Small intestine (tissue), 7 donors: ENCODE data around the gene FANCB. TPM values are rescaled to one million over a fixed set of nuclear protein-coding genes. Genes with fewer than 3 reads are reported as not detected.
A peak's percentile ranks its signal among the peaks of the same experiment; 100 is the strongest.

ENCODE experiments used
- DNase-seq, 2 donors: peaks; one replicate each; pipeline versions ENCODE4 v3.0.0 to v3.0.0-alpha.2; 2013
- FAIRE-seq: peaks from 2 replicates; lab custom pipeline; 2012; peaks lifted over from hg19 to GRCh38; lab: Jason Lieb, UNC
- H3K27ac ChIP-seq, 3 donors: one replicate each; pipeline ENCODE4 v1.5.1; 2013; ENCODE audit warnings: low read length in 2 of 3, mild to moderate bottlenecking in 2 of 3, control low read depth in 1 of 3, inconsistent platforms in 1 of 3, low read depth in 1 of 3, moderate library complexity in 1 of 3
- H3K27me3 ChIP-seq, 3 donors: one replicate each; pipeline ENCODE4 v1.6.1; 2013; ENCODE audit warnings: low read length in 3 of 3, inconsistent platforms in 1 of 3; ENCODE audit not compliant: control insufficient read depth in 3 of 3, insufficient read depth in 3 of 3
- H3K36me3 ChIP-seq, 3 donors: one replicate each; pipeline ENCODE4 v1.6.1; 2013; ENCODE audit warnings: low read length in 3 of 3, inconsistent platforms in 1 of 3, low read depth in 1 of 3, mild to moderate bottlenecking in 1 of 3, moderate library complexity in 1 of 3; ENCODE audit not compliant: control insufficient read depth in 3 of 3, insufficient read depth in 2 of 3
- H3K4me1 ChIP-seq, 3 donors: one replicate each; pipeline ENCODE4 v1.6.1; 2013; ENCODE audit warnings: low read length in 2 of 3, inconsistent platforms in 1 of 3, low read depth in 1 of 3, mild to moderate bottlenecking in 1 of 3, moderate library complexity in 1 of 3; ENCODE audit not compliant: control insufficient read depth in 3 of 3, insufficient read depth in 2 of 3
- H3K4me3 ChIP-seq, 3 donors: one replicate each; pipeline ENCODE4 v1.5.1; 2013; ENCODE audit warnings: low read length in 3 of 3, control low read depth in 1 of 3, inconsistent platforms in 1 of 3, low read depth in 1 of 3, mild to moderate bottlenecking in 1 of 3, moderate library complexity in 1 of 3
- H3K9me3 ChIP-seq, 2 donors: one replicate each; pipeline ENCODE4 v1.6.1; 2013; ENCODE audit warnings: low read depth in 1 of 2, low read length in 1 of 2; ENCODE audit not compliant: control insufficient read depth in 2 of 2, insufficient read depth in 1 of 2
- WGBS, 3 donors: extraction: QIAGEN DNeasy Blood & Tissue Kit; methylation state at CpG; one replicate each; pipeline ENCODE4 v1.1.7; 2013; 5-methylcytosine and 5-hydroxymethylcytosine counted together
- polyA plus RNA-seq, 4 donors: library from polyadenylated mRNA; stranded (reverse) in 3 of 4; unstranded in 1 of 4; fragments of 200-250 nt in 3 of 4; fragments of 120-200 nt in 1 of 4; gene quantifications; one replicate each; pipeline versions ENCODE4 v1.2.1 to v1.2.3, GENCODE V29; 2013
- donor health status: healthy with polysubstance abuse.
- donor health status: control.
- donor health status: control.
- donor health status: Bipolar disorder and iron deficiency.
- donor health status: healthy.

FANCB gene
- polyA plus RNA-seq, 4 donors, result 0.49 to 1.7 TPM; not detected in 2

DNA sequence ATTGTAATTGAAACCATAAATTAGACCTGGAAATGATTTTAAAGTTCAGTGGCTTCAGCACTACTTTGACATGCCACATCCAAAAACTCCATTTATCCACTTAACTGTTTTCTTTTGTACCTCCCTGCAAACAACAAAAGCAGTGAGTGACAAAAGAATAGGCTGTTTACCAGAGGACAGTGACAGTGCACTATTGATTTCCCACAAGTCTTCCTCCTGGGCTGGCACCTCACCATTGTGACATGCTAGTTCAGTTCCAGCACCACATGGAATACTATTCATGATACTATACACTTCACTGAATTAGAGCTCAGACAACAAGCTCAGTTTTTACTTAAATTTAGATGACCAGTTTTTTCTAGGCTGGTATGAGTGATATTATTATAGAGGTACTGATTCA is 29.7 kb upstream of the FANCB start:
- H3K27ac ChIP-seq, result no peak overlapping the region
- no peaks in the 10 kb centered on the region for H3K36me3 ChIP-seq
- H3K27me3 ChIP-seq, result no peaks in the 10 kb centered on the region
- FAIRE-seq (no peak), DNase-seq (no peak)
- H3K9me3 ChIP-seq, result peaks cover 0 to 3% of the 10 kb centered on the region in 2 donors
- H3K4me3 ChIP-seq, result no peak overlapping the region
- no peaks in the 10 kb centered on the region for H3K4me1 ChIP-seq

DNA sequence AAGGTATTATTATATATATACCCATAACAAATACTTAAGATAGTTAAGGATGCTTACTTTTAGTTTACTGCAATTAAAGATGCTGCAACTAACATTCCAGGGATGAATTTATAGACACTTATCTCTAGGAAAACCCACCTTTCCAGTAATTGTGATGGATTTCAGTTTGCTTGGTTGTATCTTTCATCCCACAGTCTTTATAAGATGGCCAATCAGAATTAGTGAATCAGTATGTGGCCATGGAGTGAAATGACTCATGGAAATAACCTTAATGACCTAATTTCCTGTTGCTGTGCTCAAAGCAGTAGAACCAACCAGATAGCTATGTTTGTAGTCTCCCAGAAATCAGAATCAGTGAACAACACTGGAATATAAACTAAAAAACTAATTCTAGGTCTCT is 26.7 kb upstream of the FANCB start:
- DNase-seq (peak; percentile 3 to 13), FAIRE-seq (no peak)
- Histone ChIP-seq H3K36me3 (peaks cover 0 to 3% (median 0%) of the 10 kb centered on the region in 3 donors), H3K4me1 (no peaks in the 10 kb centered on the region), H3K9me3 (peaks cover 0 to 1% of the 10 kb centered on the region in 2 donors), H3K4me3 (no peak overlapping the region), H3K27me3 (no peaks in the 10 kb centered on the region), H3K27ac (no peak overlapping the region)

DNA sequence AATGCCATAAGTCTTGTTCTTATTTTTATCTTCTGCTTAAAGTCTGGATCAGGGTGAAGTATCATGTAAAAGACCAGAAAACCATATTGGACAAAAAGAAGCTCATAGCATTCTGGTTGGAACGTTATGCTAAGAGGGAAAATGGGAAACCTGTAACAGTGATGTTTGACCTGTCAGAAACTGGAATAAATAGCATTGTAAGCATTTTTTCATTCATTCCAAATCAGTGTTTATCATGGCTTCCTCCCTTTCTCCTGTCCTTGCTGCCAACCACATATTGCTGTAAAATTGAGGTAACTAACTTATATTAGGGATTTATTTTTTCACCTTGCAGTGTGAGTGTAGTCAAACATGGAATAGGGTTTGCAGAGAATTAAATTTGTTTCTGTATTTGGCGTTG is 24.2 kb upstream of the FANCB start:
- DNase-seq (no peak), FAIRE-seq (no peak)
- Histone ChIP-seq H3K9me3 (no peaks in the 10 kb centered on the region), H3K36me3 (peaks cover 0 to 3% (median 0%) of the 10 kb centered on the region in 3 donors), H3K4me1 (no peaks in the 10 kb centered on the region), H3K27ac (no peak overlapping the region), H3K27me3 (no peaks in the 10 kb centered on the region), H3K4me3 (no peak overlapping the region)
- WGBS, 3 donors, result 41 to 87% (median 59%) methylated on average over 2 of the region's 2 CpGs

DNA sequence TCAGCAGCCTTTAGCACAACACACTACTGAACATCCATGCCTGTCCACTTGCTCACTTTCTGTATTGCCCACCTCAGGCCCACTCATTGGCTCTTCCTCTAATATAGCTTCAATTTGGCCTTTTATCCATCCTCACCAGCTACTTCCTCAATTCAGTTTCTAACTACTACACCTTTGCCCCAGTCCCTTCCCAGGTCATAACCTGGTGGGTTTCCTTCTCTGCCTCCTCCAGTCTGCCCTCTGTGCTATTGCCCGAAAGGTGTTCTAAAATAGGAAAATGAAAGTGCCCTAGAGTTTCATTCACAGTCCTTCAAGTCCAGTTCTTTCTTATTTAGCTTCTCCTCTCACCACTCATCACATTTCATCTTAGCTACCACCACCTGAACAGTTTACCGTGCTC is 23.4 kb upstream of the FANCB start:
- Histone ChIP-seq H3K27ac (no peak overlapping the region), H3K9me3 (no peaks in the 10 kb centered on the region), H3K4me3 (no peak overlapping the region), H3K4me1 (no peaks in the 10 kb centered on the region), H3K36me3 (peaks cover 0 to 3% (median 0%) of the 10 kb centered on the region in 3 donors), H3K27me3 (no peaks in the 10 kb centered on the region)
- DNase-seq (no peak), FAIRE-seq (no peak)
- WGBS, 3 donors, result 85 to 93% (median 88%) methylated on average over 2 of the region's 2 CpGs

DNA sequence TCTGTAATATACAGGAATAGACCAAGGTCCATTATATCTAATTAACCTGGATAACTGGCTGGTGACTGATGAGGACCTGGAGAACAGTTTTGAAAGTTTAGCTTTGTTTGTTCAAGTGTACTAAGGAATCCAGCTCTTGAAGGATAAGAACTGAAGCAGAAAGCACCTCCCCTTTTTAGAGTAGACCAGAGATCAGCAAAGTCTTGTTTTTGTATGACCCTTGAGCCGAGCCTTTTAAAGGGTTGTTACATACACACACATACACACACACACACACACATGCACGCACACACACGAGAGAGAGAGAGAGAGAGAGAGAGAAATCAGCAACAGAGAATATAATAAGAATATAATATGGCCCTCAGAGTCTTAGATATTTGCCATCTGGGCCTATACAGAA is 13.4 kb upstream of the FANCB start:
- Histone ChIP-seq H3K9me3 (no peaks in the 10 kb centered on the region), H3K27me3 (no peaks in the 10 kb centered on the region), H3K4me1 (no peaks in the 10 kb centered on the region), H3K4me3 (no peak overlapping the region), H3K27ac (no peak overlapping the region), H3K36me3 (no peaks in the 10 kb centered on the region)
- no peak for DNase-seq
- no peak for FAIRE-seq
- WGBS, 3 donors, result 43 to 63% (median 59%) methylated on average over 2 to 3 of the region's 3 CpGs

DNA sequence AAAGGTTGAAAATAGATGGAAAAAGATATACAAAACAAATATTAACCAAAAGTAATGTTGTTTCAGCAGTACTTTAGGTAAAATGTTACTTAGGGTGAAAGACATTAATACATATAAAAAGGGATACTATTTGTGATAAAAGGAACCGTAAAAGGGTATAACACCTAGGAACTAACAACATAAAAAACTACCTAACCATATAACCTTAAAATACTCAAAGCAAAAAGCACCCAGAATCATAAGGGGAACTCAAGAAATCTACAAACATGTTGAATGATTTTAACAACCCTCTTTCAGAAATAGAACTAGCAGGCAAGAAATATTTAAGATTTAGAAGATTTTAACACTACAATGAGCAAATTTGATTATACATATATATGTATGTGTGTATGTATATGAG is 11.8 kb upstream of the FANCB start:
- FAIRE-seq (peak; percentile 33), DNase-seq (no peak)
- H3K4me3 ChIP-seq, result no peak overlapping the region
- no peaks in the 10 kb centered on the region for H3K4me1 ChIP-seq
- H3K27me3 ChIP-seq, result no peaks in the 10 kb centered on the region
- no peaks in the 10 kb centered on the region for H3K36me3 ChIP-seq
- H3K27ac ChIP-seq, result no peak overlapping the region
- WGBS, 3 donors, result 65 to 86% (median 85%) methylated on average over 1 of the region's 1 CpG
- H3K9me3 ChIP-seq, result no peaks in the 10 kb centered on the region

DNA sequence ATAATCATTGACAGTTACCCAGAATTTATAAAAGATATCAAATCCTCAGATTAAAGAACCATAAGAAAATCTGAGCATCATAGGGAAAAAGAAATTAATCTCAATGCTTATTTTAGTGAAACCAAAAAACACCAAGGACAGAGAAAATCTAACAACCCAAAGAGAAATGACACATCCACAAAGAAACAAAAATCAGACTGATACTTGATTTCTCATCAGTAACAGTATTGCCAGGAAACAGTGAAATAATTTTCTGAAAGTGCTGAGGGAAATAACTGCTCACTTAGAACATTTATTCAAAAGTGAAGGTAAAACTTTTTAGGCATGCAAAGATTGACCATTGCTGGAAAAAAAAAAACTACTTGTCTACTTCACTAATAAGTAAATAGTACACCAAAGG is 11.0 kb upstream of the FANCB start:
- H3K36me3 ChIP-seq, result no peaks in the 10 kb centered on the region
- H3K27ac ChIP-seq, result no peak overlapping the region
- H3K4me1 ChIP-seq, result no peaks in the 10 kb centered on the region
- FAIRE-seq (peak; percentile 82), DNase-seq (no peak)
- H3K27me3 ChIP-seq, result no peaks in the 10 kb centered on the region
- no peak overlapping the region for H3K4me3 ChIP-seq
- H3K9me3 ChIP-seq, result no peaks in the 10 kb centered on the region

DNA sequence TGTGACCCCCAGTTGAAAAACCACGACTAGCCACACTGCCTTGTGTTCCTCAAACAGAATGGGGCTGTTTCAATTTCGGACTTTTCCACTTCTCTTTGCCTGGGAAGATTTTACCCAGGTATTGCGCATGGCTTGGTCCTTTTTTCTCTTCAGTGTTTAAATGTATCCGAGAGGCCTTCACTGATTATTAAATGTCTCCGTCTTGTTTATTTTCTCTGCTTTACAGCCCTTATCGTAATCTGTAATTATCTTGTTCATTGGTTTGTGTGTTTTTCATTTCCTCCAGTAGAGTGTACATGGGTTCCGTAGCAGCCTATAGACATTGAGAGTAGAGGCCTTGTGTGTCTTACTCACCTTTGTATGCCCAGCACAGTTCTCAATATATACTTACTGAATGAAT is 2.8 kb upstream of the FANCB start:
- Histone ChIP-seq H3K4me3 (no peak overlapping the region), H3K4me1 (no peaks in the 10 kb centered on the region), H3K27ac (no peak overlapping the region), H3K27me3 (no peaks in the 10 kb centered on the region), H3K9me3 (no peaks in the 10 kb centered on the region), H3K36me3 (no peaks in the 10 kb centered on the region)
- peak in 1 of 2 donors; percentile 25 for DNase-seq
- no peak for FAIRE-seq
- 51 to 69% (median 67%) methylated on average over 7 of the region's 7 CpGs for WGBS, 3 donors

DNA sequence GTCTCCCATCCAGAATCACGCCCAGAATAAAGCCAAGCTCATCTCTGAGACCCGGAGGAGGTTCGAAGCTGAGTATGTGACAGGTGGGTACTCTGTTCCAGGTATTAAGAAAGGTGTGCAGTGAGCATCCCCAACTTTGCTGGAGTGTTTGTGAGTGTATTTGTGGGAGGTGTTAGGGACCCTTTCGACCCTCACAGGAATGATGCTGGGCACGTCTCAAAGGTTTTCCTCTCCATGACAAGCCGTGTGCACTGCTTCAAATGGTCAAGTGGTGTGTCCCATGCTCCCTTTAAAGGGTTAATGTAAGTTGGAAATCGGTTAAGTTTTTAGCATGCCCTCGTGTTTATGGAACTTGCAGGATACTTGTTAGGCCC is 794 bp upstream of the FANCB start:
- no peaks in the 10 kb centered on the region for H3K36me3 ChIP-seq
- H3K27me3 ChIP-seq, result no peaks in the 10 kb centered on the region
- no peaks in the 10 kb centered on the region for H3K4me1 ChIP-seq
- H3K9me3 ChIP-seq, result no peaks in the 10 kb centered on the region
- peak overlapping the region; percentile 52 to 83 (median 82) for H3K27ac ChIP-seq
- H3K4me3 ChIP-seq, result peak overlapping the region; percentile 59 to 94 (median 64)
- DNase-seq, result no peak
- 3 to 31% (median 13%) methylated on average over 7 to 8 of the region's 8 CpGs for WGBS, 3 donors
- FAIRE-seq, result no peak
